Gastrocnemius medialis (tissue), 4 donors: ENCODE measurements around the gene NEDD4L. TPM values are rescaled to one million over a fixed set of nuclear protein-coding genes. Genes with fewer than 3 reads are reported as not detected.

Source experiments
- ATAC-seq, 2 donors: fragments of 150-250 bp; one replicate each; pipeline ENCODE4 v1.9.1; 2016
- DNase-seq, 2 donors: peaks; one replicate each; pipeline ENCODE4 v3.0.0-alpha.2; 2019
- H3K27ac ChIP-seq, 4 donors: fragments of 200-600 bp; sonication (generic); 1 replicate in 1 of 4; 2 replicates in 3 of 4; pipeline ENCODE4 v1.5.1; 2016 to 2018; ENCODE audit warnings: mild to moderate bottlenecking in 2 of 4, moderate library complexity in 1 of 4
- H3K27me3 ChIP-seq, 3 donors: fragments of 200-600 bp; sonication (generic) in 2 of 3; 1 replicate in 1 of 3; 2 replicates in 2 of 3; pipeline versions ENCODE4 v1.5.1 to v1.6.0; 2016 to 2019; ENCODE audit warnings: mild to moderate bottlenecking in 1 of 3, moderate library complexity in 1 of 3
- H3K36me3 ChIP-seq, 2 donors: fragments of 200-600 bp; sonication (generic) in 1 of 2; one replicate each; pipeline ENCODE4 v1.5.1; 2017 to 2018
- H3K4me1 ChIP-seq, 2 donors: fragments of 200-600 bp; sonication (generic) in 1 of 2; one replicate each; pipeline ENCODE4 v1.5.1; 2016 to 2017; ENCODE audit warnings: mild to moderate bottlenecking in 2 of 2
- H3K4me3 ChIP-seq, 4 donors: fragments of 200-600 bp; sonication (generic) in 3 of 4; 1 replicate in 1 of 4; 2 replicates in 3 of 4; pipeline ENCODE4 v1.5.1; 2016 to 2019; ENCODE audit warnings: mild to moderate bottlenecking in 2 of 4
- H3K9me3 ChIP-seq, 3 donors: fragments of 200-600 bp; sonication (generic) in 2 of 3; 1 replicate in 1 of 3; 2 replicates in 2 of 3; pipeline ENCODE4 v1.5.1; 2016 to 2019
- POLR2A ChIP-seq, 2 donors: fragments of 450-650 bp; IDR thresholded peaks; one replicate each; pipeline ENCODE4 v1.6.1; 2017; ENCODE audit warnings: antibody characterized with exemption in 2 of 2, mild to moderate bottlenecking in 2 of 2, moderate library complexity in 2 of 2
- in situ Hi-C, 4 donors: fragments of 200-750 bp; cut with MboI; loops; one replicate each; pipeline versions ENCODE4 v1.15.0 to v1.8.0; 2017; ENCODE audit warnings: low sequenced_read_pairs in 4 of 4
- intact Hi-C: fragments of 100-400 bp; cut with DNase I; formaldehyde crosslinking; loops from one replicate; pipeline ENCODE4 v1.15.1; 2023; ENCODE audit warnings: low total_unique reads
- total RNA-seq, 4 donors: library from RNA; depleted of rRNA; stranded (reverse); fragments of >200 nt; gene quantifications; one replicate each; pipeline versions ENCODE4 v1.1.0 to v1.2.3, GENCODE V29; 2016
- TF ChIP-seq, protein P1 (sequence below), 5 experiments: fragments of 450-650 bp in 3 of 5; fragments of 200-600 bp in 2 of 5; sonication (generic) in 2 of 5; IDR thresholded peaks in 4 of 5; conservative IDR thresholded peaks in 1 of 5; 1 replicate in 4 of 5; 2 replicates in 1 of 5; pipeline ENCODE4 v1.5.1; 2016 to 2019; ENCODE audit warnings: antibody characterized with exemption in 5 of 5, mild to moderate bottlenecking in 3 of 5, moderate library complexity in 3 of 5

NEDD4L gene
- total RNA-seq, 4 donors from 2014 or later, result 27.4 to 81.5 (median 51.5) TPM

DNA sequence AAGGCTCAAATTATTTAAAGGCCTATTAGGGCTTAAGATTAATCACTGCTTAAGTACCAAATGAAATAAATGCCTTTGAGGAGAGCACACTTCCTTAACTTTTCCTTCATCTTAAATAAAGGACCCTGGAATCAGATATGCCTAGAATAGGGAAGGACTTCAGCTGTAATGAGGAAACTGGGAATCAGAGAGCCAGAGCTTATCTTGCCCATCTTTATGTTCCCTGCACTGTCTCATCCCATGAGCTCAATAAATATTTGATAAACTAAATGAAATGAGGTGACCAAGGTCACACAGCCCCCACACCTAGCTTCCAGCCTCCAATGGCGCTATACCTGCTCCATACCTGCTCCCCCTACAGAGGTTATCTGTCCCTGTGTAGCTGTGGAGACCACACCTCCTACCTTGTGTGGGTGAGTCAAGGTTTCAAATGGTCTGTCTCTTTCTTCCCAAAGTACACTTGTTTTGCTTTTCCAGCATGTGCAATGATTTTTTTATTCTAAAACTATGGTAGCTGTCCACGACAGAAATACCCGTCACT lies 23.4 kb upstream of the NEDD4L start:
- Histone ChIP-seq H3K27me3 (no peaks in the 10 kb centered on the region), H3K4me1 (no peaks in the 10 kb centered on the region), H3K27ac (no peak overlapping the region), H3K4me3 (no peak overlapping the region), H3K36me3 (no peaks in the 10 kb centered on the region), H3K9me3 (no peaks in the 10 kb centered on the region)
- TF ChIP-seq POLR2A (IDR thresholded peaks at IDR 0.05), result no peak
- TF ChIP-seq, protein P1, sequence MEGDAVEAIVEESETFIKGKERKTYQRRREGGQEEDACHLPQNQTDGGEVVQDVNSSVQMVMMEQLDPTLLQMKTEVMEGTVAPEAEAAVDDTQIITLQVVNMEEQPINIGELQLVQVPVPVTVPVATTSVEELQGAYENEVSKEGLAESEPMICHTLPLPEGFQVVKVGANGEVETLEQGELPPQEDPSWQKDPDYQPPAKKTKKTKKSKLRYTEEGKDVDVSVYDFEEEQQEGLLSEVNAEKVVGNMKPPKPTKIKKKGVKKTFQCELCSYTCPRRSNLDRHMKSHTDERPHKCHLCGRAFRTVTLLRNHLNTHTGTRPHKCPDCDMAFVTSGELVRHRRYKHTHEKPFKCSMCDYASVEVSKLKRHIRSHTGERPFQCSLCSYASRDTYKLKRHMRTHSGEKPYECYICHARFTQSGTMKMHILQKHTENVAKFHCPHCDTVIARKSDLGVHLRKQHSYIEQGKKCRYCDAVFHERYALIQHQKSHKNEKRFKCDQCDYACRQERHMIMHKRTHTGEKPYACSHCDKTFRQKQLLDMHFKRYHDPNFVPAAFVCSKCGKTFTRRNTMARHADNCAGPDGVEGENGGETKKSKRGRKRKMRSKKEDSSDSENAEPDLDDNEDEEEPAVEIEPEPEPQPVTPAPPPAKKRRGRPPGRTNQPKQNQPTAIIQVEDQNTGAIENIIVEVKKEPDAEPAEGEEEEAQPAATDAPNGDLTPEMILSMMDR (IDR thresholded peaks at IDR 0.05 in 4 of 5, conservative IDR thresholded peaks at IDR 0.05 in 1 of 5), result no peak
- in situ Hi-C loops (no loop called here), intact Hi-C loops (no loop called here)
- no peak for ATAC-seq
- no peak for DNase-seq

- no peak overlapping the region for H3K27ac ChIP-seq
- H3K9me3 ChIP-seq, result no peaks in the 10 kb centered on the region
- TF ChIP-seq, protein P1 (IDR thresholded peaks at IDR 0.05 in 4 of 5, conservative IDR thresholded peaks at IDR 0.05 in 1 of 5), result no peak
- no peak for TF ChIP-seq POLR2A (IDR thresholded peaks at IDR 0.05)
- intact Hi-C loops (no loop called here), in situ Hi-C loops (no loop called here)
- no peak for DNase-seq
- H3K27me3 ChIP-seq, result no peaks in the 10 kb centered on the region
- no peaks in the 10 kb centered on the region for H3K4me1 ChIP-seq
- ATAC-seq, result no peak
- no peaks in the 10 kb centered on the region for H3K36me3 ChIP-seq
- H3K4me3 ChIP-seq, result no peak overlapping the region
Measured at GRCh38 chr18:58021504-58021903, 22.5 kb upstream of the NEDD4L start.

DNA sequence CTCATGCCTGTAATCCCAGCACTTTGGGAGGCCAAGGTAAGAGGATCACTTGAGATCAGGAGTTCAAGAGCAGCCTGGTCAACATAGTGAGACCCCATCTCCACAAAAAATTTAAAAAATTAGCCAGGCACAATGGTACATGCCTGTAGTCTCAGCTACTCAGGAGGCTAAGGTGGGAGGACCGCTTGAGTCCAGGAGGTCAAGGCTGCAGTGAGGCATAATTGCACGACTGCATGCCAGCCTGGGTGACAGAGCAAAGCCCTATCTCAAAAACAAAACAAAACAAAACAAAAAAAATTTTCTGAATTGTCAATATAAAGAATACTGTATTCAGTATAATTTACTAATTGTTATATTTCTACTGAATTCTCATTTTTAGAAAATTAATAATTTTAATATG lies 20.9 kb upstream of the NEDD4L start:
- no peaks in the 10 kb centered on the region for H3K27me3 ChIP-seq
- DNase-seq, result no peak
- ATAC-seq, result no peak
- no peaks in the 10 kb centered on the region for H3K9me3 ChIP-seq
- no peak overlapping the region for H3K27ac ChIP-seq
- no peaks in the 10 kb centered on the region for H3K36me3 ChIP-seq
- no peak overlapping the region for H3K4me3 ChIP-seq
- no peaks in the 10 kb centered on the region for H3K4me1 ChIP-seq
- TF ChIP-seq POLR2A (IDR thresholded peaks at IDR 0.05), result no peak
- TF ChIP-seq, protein P1 (IDR thresholded peaks at IDR 0.05 in 4 of 5, conservative IDR thresholded peaks at IDR 0.05 in 1 of 5), result no peak
- in situ Hi-C loops (no loop called here), intact Hi-C loops (no loop called here)

DNA sequence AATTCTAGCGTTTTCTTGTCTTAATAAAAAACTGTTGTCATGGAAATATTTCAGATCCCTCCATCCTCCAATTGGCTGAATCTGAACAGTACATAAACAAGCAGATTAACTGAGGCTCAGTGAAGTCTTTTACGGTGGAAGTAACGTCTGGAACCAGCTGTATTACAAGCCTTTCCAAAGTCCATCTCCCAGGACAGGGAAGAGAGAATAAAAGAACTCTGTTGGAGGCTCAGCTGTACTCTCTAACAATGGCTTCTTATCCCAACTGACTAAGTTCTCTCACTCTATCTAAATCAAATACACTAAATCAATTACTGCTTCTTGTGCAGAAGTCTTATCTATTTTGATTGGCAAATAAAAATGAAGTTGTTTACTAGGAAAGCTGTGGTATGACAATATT lies 19.9 kb upstream of the NEDD4L start:
- ATAC-seq, result no peak
- Histone ChIP-seq H3K4me3 (no peak overlapping the region), H3K27me3 (no peaks in the 10 kb centered on the region), H3K4me1 (no peaks in the 10 kb centered on the region), H3K9me3 (no peaks in the 10 kb centered on the region), H3K27ac (no peak overlapping the region), H3K36me3 (no peaks in the 10 kb centered on the region)
- intact Hi-C loops, result no loop called here
- in situ Hi-C loops, result no loop called here
- no peak for DNase-seq
- no peak for TF ChIP-seq POLR2A (IDR thresholded peaks at IDR 0.05)
- TF ChIP-seq, protein P1 (IDR thresholded peaks at IDR 0.05 in 4 of 5, conservative IDR thresholded peaks at IDR 0.05 in 1 of 5), result no peak

GRCh38 chr18:58025205-58025604 lies 18.8 kb upstream of the NEDD4L start:
- Histone ChIP-seq H3K27me3 (no peaks in the 10 kb centered on the region), H3K9me3 (no peaks in the 10 kb centered on the region), H3K27ac (no peak overlapping the region), H3K4me1 (no peaks in the 10 kb centered on the region), H3K4me3 (no peak overlapping the region), H3K36me3 (no peaks in the 10 kb centered on the region)
- no peak for DNase-seq
- in situ Hi-C loops, result loop anchor here in 1 of 4 donors (25.0 kb wide), 1 partner anchor 312 kb away; no protein-coding TSS in a partner anchor
- ATAC-seq, result no peak
- intact Hi-C loops, result no loop called here
- TF ChIP-seq, protein P1 (IDR thresholded peaks at IDR 0.05 in 4 of 5, conservative IDR thresholded peaks at IDR 0.05 in 1 of 5), result no peak
- TF ChIP-seq POLR2A (IDR thresholded peaks at IDR 0.05), result no peak
